Nephron (organoid): ENCODE measurements around the gene TXNRD2.
A peak's percentile ranks its signal among the peaks of the same experiment; 100 is the strongest.

Source experiments
- H3K27ac Mint-ChIP-seq, 3 experiments: 2 replicates each; pipeline ENCODE4 v1.8.0; 2020; ENCODE audit warnings: mixed read lengths in 3 of 3, mild to moderate bottlenecking in 2 of 3, moderate library complexity in 1 of 3
- H3K27me3 Mint-ChIP-seq: 2 replicates; pipeline ENCODE4 v1.8.0; 2021; ENCODE audit warnings: low read depth, mild to moderate bottlenecking, moderate library complexity, mixed read lengths
- H3K36me3 Mint-ChIP-seq: 2 replicates; pipeline ENCODE4 v1.8.0; 2020; ENCODE audit warnings: low read depth, mixed read lengths
- H3K4me1 Mint-ChIP-seq: 2 replicates; pipeline ENCODE4 v1.8.0; 2020; ENCODE audit warnings: mixed read lengths
- H3K4me3 Mint-ChIP-seq, 3 experiments: 2 replicates each; pipeline ENCODE4 v1.8.0; 2020; ENCODE audit warnings: mild to moderate bottlenecking in 3 of 3, mixed read lengths in 3 of 3, moderate library complexity in 2 of 3
- H3K9me3 Mint-ChIP-seq: 2 replicates; pipeline ENCODE4 v1.8.0; 2020; ENCODE audit warnings: mixed read lengths
- CTCF ChIP-seq, 3 experiments: fragments of 200-600 bp; sonication (generic); IDR thresholded peaks; one replicate each; pipeline ENCODE4 v1.5.0; 2021; ENCODE audit warnings: antibody characterized with exemption in 3 of 3; ENCODE audit not compliant: unreplicated experiment in 3 of 3

The TXNRD2 gene

GRCh38 chr22:19904174-19904856 is 37.3 kb downstream of the TXNRD2 start:
- H3K27ac Mint-ChIP-seq = peak overlapping the region in 2 of 3 experiments; percentile 60 to 87

GRCh38 chr22:19903513-19903912 is 38.1 kb downstream of the TXNRD2 start:
- TF ChIP-seq CTCF (IDR thresholded peaks at IDR 0.05; ENCODE audit: unreplicated experiment in 3 of 3) = no peak
- Mint-ChIP-seq H3K4me3 (no peak overlapping the region), H3K27ac (peak overlapping the region; percentile 58 to 90 (median 86))

More at GRCh38 chr22:19904174-19904856, 37.3 kb downstream of the TXNRD2 start:
- no peak for TF ChIP-seq CTCF (IDR thresholded peaks at IDR 0.05; ENCODE audit: unreplicated experiment in 3 of 3)
- Mint-ChIP-seq H3K36me3 (peaks cover 8% of the 10 kb centered on the region), H3K27me3 (peaks cover 13% of the 10 kb centered on the region), H3K9me3 (no peaks in the 10 kb centered on the region), H3K4me3 (no peak overlapping the region), H3K4me1 (peaks cover 32% of the 10 kb centered on the region)

GRCh38 chr22:19903031-19903430 is 38.6 kb downstream of the TXNRD2 start:
- H3K9me3 Mint-ChIP-seq = no peaks in the 10 kb centered on the region
- peaks cover 13% of the 10 kb centered on the region for H3K27me3 Mint-ChIP-seq
- H3K4me3 Mint-ChIP-seq = no peak overlapping the region
- TF ChIP-seq CTCF (IDR thresholded peaks at IDR 0.05; ENCODE audit: unreplicated experiment in 3 of 3) = no peak
- peaks cover 8% of the 10 kb centered on the region for H3K36me3 Mint-ChIP-seq
- peaks cover 32% of the 10 kb centered on the region for H3K4me1 Mint-ChIP-seq
- H3K27ac Mint-ChIP-seq = peak overlapping the region; percentile 58 to 90 (median 86)

More at GRCh38 chr22:19903513-19903912, 38.1 kb downstream of the TXNRD2 start:
- H3K27me3 Mint-ChIP-seq = peaks cover 13% of the 10 kb centered on the region
- H3K36me3 Mint-ChIP-seq = peaks cover 8% of the 10 kb centered on the region
- no peaks in the 10 kb centered on the region for H3K9me3 Mint-ChIP-seq
- peaks cover 32% of the 10 kb centered on the region for H3K4me1 Mint-ChIP-seq

- no peaks in the 10 kb centered on the region for H3K9me3 Mint-ChIP-seq
- no peak for TF ChIP-seq CTCF (IDR thresholded peaks at IDR 0.05; ENCODE audit: unreplicated experiment in 3 of 3)
- peak overlapping the region; percentile 58 to 90 (median 77) for H3K27ac Mint-ChIP-seq
- H3K4me3 Mint-ChIP-seq = no peak overlapping the region
- peaks cover 8% of the 10 kb centered on the region for H3K36me3 Mint-ChIP-seq
- H3K27me3 Mint-ChIP-seq = peaks cover 13% of the 10 kb centered on the region
- peaks cover 32% of the 10 kb centered on the region for H3K4me1 Mint-ChIP-seq
These were observed 39.3 kb downstream of the TXNRD2 start for GRCh38 chr22:19902245-19902715.

GRCh38 chr22:19901577-19902244 is 39.9 kb downstream of the TXNRD2 start:
- no peaks in the 10 kb centered on the region for H3K9me3 Mint-ChIP-seq
- TF ChIP-seq CTCF (IDR thresholded peaks at IDR 0.05; ENCODE audit: unreplicated experiment in 3 of 3) = no peak
- H3K36me3 Mint-ChIP-seq = peaks cover 8% of the 10 kb centered on the region
- peaks cover 13% of the 10 kb centered on the region for H3K27me3 Mint-ChIP-seq
- H3K4me3 Mint-ChIP-seq = peak overlapping the region in 1 of 3 experiments; percentile 2
- peaks cover 32% of the 10 kb centered on the region for H3K4me1 Mint-ChIP-seq
- H3K27ac Mint-ChIP-seq = peak overlapping the region in 2 of 3 experiments; percentile 22 to 77
